GM21529 (cell line): ENCODE measurements around the gene THAP6.
"Not testable (repeated sequence)": the region's sequence is repeated elsewhere in the genome, so short reads cannot be mapped to it uniquely, and the experiment has no call there.

ENCODE experiments used
- ATAC-seq: cut with Tn5 transposase; IDR thresholded peaks from one replicate; pipeline ENCODE4 v1.9.1; 2021; ENCODE audit not compliant: unreplicated experiment

The THAP6 gene, protein sequence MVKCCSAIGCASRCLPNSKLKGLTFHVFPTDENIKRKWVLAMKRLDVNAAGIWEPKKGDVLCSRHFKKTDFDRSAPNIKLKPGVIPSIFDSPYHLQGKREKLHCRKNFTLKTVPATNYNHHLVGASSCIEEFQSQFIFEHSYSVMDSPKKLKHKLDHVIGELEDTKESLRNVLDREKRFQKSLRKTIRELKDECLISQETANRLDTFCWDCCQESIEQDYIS

DNA sequence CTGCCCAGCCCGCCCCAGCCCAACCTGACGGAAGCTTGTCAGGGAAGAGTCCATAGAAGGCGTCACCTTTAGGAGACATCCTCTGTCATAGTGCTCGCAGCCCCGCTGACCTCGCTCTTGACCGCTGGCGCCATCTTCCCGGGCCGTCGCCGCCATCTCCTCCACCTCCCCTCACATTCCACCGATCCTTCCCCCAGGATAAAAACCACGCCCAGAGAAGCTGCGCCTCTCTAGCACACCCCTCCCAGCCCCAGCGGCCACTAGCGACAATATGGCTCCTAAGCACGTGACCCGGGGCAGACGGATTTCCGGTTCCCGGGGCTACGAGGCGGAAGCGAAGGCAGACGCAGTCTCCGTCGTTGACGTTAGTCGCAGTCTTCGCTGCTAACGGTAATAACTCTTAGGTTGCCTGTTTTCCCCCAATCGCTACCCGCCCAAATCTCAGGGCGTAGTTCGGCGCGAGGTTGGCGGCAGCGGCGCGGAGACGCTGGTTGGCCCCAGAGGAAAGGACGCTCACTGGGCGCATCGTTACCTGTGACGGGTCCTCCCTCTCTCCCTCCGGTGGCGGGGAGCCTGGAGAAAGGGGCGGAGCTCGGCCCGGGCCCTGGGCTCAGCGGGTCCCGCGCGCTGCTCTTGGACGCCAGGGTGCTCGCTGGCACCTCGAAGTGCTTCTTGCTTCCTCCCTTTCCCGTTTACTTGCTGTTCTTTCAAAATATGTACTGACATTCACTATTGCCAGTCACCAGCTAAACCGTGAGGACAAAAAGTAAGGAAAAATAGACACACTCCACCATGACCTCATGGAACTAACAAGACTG is at the start of gene THAP6, which contains the start of gene RCHY1:
THAP6 (plus strand) TSS at position 343 of the 818 bp plus-strand sequence. CDS start 980 bp downstream, outside the sequence.
RCHY1 (minus strand) TSS at position 273 of the 818 bp plus-strand sequence; CDS start at position 156, 117 bp downstream.
- ATAC-seq: peak; percentile 92

DNA sequence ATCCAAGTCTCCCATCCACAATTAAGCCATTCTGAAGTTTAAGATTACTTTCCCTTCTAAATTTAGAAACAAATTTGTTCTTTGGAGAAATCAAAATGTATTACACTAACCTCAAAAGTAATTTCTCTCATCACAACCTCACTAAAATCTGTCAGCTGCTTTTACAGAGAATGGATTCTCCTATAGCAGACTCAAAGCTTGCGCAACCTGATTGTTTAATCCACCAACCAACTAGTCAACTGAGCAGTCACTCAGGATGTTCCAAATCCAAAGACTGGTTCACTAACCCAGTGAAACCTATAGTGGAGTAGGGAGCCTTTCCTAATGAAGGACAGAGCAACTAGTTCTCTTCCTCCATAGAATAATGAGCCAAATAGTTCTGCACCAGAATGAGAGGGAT is 44.4 kb upstream of the THAP6 start:
- no peak for ATAC-seq

DNA sequence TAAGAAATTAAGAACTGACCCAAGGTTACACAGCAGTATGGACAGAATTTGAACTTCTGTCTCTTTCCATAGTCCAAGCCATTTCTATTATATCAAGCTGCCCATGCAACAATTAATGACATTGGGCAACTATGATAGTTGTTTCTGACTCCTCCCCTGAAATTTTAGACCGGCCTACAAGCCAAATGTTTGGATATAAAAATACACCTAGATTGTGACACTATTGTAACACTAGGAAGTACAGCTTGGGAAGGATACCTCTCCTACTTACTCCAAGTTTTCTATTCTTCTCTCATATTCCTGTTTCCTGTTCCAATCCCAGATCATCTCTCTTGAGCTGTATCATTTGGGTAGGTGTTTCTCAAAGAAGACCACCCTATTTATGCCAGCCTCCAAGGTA is 43.5 kb upstream of the THAP6 start:
- ATAC-seq: no peak

DNA sequence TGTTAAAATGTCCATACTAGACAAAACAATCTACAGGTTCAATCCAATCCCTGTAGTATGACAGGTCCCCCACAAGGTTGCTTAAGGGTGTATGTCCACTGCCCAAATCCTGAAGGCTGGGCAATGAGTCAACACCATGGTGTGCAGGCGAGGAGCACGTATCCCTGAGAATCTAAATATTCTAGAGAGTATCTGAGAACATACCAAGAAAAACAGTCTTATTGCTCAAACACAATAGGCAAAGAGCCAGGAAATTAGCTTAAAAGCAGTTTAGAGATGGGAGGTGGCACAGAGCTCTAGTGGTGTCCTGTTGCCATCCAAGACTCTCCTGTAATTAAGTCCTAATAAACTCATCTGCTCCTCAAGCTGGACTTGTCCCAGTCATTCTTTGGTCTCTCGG is 37.1 kb upstream of the THAP6 start:
- no peak for ATAC-seq

DNA sequence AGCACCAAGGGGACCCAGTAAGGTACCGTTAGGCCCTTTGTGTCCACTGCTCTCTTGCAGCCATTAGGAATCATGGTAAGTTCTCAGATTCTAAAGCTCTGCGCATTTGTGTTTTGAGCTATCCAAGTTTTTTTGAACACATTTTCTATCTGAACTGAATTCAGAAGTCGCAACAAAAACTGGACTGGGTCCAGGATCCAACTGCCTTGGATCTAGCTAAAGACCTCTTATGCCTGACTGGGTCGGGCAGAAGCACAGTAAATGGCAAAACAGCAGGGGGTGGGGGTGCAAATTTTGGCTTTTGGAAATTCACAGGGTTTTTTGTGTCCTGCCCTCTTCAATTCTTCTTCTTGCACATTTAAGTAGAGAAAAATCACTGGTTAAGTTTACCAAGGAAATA is 30.1 kb upstream of the THAP6 start:
- no peak for ATAC-seq

DNA sequence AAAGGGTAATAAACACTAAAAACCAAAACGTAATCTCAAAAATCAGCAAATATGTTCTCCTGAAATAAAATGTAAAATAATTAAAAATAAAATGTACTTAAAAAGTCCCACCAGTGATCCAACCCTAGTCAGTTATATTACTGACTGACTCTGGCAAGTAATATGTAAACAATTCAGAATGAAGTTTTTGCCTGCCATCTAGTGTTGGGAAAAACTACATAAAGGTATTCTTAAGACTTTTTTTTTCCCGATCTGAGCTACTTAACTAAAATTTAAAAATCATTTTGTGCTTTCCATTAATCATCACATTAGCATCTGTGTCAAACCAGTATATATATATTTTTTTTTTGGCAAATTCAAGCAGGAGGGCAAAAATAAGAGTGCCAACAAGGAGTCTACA is 24.1 kb upstream of the THAP6 start:
- ATAC-seq: no peak

DNA sequence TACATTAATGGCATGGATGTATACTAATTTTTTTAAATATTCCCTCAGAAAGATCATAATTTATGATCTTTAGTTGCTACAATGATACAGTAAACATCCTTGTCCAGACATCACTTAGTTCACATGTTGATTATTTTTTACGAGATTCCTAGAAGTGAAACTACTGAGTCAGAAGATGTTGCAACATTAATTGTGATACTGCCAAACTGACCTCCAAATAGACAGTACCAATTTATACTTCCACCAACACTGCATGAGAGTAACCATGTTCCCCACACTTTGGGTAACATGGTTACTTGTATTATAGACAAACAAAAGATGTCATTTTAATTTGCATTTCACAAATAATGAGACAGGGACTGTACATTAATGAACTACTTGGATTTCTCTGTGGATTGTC is 19.7 kb upstream of the THAP6 start:
- no peak for ATAC-seq

DNA sequence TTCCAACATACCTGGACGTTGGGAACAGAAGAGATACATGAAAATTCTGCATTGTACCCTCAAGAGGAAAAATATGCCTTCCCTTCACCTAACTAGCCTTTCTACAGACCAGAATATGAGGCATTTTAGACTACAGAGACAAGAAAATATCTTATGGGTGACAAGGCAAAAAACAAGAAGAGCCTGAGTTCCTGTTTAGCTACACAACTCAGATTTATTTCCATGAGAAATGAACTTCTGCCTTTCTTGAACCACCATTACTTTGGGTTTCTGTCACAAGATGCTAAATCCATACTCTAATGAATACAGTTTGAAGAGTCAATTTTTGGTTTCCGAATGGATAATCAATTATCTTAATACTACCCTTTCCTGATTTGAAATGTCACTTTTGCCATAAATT is 18.8 kb upstream of the THAP6 start:
- ATAC-seq: no peak

DNA sequence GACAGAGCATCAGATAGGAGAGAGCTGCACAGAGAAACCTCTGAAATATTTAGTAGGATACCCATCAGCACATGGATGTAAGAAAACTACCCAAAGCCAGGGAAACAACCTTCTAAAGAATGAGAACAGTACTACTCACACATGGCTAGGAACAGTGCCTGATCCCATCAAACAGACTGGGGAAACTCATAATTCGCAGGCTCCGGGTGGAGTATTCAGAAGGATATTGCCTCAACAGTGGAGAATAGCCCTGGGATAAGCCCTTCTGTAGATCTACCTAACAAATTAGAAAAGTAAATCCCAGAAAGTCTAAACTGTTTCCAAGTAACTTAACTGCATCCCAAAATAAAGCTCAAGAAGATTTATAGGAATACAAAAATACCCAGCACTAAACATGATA is 17.9 kb upstream of the THAP6 start:
- ATAC-seq: no peak

DNA sequence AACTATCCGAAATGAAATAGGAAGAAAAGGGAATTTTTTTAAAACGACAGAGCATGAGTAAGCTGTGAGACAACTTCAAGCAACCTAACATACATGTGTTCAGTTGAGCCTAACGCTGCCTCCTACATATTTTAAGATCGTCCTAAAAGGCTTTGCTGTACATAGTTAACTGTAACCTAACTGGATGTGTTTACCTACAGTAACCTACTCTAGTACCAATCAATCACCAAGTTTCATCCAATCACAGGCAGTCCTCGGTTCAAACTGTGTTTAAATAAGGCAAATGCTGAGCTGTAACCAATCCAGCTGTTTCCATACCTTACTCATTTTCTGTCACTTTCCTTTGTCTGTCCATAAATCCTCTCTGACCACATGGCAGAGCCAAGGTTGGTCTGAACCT is 17.1 kb upstream of the THAP6 start:
- ATAC-seq: no peak

DNA sequence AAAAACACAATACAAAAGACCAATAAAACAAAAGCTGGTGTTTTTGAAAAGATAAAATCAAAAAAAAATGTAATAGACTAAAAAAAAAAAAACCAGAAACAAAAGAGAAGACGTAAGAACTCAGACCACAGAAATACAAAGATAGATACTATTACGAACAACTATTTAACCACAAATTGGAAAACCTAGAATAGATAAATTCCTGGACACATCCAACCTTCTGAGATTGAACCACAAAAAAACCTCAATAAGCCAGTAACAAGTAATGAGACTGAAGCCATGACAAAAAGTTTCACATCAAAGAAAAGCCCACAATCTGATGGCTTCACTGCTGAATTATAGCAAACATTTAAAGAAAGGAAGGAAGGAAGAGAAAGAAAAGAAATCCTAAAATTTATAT is 16.2 kb upstream of the THAP6 start:
- no peak for ATAC-seq

DNA sequence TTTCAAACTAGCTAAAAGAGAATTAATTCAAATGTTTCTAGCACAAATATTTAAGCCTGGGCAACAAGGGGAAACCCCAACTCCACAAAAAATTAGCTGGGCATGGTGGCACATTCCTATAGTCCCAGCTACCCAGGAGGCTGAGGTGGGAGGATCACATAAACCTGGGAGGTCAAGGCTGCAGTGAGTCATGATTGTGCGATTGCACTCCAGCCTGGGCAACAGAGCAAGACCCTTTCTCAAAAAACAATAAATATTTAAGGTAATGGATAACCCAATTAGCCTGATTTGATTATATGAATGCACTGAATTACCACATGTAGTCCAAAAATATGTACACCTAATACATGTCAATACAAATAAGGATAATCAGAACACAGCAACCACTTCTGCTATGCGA is 14.4 kb upstream of the THAP6 start:
- no peak for ATAC-seq

DNA sequence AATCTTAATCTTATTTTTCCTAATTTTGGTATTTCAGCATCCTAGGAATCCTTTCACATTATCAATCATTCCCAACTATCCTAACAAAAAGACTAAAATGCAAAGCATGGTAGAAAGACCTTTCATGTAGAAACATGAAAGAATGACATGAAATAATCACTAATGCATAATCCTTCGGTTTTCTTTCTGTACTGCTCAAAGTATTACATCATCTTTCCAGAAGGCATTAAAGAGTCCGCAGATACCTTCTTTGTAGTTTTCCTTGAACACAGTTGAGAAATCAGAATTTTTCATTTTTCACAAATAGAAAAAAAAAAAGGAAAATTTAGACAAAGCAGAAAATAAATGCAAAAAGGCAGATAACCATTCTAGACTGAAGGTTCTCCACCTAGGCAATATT is 11.6 kb upstream of the THAP6 start:
- ATAC-seq: no peak

DNA sequence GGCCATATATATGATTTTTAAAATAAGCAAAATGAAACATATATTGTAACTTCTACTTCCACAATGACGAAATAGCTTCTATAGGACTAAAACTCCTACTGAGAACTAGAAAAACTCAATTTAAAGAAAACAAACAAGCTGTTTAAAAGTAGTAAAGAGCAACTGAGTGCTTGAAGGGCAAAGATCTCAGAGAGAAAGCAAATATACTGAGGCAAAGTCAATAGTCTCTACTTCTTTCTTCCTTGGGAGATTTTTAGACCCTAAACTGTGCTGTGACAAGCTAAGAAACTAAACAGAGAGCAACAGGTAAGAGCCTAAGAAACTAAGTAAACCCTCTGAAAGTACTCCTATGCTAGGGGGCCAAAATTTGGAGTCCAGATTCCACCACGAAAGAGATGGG is 8.6 kb upstream of the THAP6 start:
- no peak for ATAC-seq

DNA sequence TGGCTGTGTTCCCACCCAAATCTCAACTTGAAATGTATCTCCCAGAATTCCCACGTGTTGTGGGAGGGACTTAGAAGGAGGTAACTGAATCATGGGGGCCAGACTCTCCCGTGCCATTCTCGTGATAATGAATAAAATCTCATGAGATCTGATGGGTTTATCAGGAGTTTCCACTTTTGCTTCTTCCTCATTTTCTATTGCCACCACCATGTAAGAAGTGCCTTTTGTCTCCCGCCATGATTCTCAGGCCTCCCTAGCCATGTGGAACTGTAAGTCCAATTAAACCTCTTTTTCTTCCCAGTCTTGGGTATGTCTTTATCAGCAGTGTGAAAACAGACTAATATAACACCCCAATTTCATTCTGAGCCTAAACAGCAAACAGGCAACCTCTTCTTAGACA is 4.7 kb upstream of the THAP6 start:
- not testable (repeated sequence) for ATAC-seq

DNA sequence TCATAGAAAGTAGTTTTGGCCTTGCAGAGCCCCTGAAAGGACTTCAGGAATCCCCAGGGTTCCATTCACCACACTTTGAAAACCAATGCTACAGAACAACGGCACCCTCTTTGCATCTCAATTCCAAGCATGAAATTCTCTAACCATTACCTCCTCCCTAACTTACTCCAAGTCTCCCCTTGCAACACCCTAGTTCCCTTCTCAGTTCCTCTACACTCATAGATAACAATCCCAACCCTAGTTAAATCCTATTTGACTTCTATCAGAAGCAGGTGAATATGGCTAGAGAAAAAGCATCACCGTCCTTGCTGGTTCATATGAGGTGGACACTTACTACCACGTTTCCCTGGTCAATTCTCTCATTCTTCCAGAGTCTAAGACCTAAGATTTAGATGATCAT is 2.4 kb upstream of the THAP6 start:
- no peak for ATAC-seq

DNA sequence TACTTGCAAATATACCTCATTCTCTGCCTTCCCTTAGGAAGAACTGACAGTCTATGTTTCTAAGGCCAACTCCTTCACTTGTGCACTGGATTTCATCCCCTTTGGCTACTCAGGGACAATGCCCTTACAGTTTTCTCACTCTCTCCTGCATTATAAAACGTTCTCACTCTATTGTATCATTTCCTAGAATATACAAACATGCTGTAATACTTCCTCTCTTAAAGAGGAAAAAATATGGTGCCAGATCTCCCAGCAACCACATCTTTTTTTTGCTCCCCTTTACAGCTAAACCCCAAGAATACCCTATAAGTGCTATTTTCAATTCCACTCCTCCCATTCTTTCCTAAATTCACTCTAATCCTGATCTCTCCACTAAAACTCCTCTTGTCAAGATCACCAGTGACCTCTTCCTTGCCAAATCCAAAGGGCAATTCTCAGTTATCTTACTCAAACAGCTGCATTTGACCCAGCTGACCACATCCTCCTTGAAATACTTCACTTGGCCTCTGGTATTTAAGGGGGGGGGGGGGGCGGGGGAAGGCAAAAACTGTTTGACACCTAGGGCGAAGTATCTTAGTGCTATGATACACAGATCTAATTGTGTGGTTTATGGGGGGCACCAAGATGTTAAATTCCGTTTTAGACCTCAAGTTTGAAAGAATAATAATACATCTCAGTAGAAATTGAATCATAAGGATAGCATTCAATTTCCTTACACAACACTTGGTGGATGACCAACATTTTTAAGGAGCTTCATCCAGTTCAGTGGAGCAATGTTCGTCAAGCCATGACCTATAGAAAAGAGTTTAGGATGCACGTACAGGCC is 1.7 kb upstream of the THAP6 start:
- peak; percentile 13 for ATAC-seq

DNA sequence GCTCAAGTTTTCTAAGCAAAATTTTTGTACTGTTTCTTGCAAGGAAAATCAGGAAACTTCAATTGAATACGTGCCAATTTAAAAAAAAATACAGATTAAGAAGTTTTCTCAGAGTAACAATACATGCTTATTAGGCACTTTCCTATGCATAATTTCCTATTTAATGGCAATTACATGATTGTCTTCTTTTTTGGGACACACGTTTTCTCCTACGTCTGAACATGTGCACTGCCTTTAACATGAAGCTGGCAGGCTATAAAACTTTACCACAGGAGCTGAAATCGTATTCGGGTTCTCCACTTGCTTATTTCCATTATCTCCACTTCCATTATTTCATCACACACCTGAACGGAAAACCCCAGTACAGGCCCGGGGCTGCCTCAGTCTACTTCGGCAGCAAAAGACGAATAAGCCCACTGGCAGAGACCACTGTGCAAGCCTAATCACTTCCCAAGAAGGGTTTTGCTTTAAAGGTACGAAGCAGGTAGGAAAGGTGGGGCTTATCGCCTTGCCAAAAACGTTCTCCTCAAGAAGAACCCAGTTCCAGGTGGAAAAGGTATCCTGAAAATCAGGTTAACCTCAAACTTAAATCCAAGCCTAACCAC is 645 bp upstream of the THAP6 start:
- ATAC-seq: no peak

DNA sequence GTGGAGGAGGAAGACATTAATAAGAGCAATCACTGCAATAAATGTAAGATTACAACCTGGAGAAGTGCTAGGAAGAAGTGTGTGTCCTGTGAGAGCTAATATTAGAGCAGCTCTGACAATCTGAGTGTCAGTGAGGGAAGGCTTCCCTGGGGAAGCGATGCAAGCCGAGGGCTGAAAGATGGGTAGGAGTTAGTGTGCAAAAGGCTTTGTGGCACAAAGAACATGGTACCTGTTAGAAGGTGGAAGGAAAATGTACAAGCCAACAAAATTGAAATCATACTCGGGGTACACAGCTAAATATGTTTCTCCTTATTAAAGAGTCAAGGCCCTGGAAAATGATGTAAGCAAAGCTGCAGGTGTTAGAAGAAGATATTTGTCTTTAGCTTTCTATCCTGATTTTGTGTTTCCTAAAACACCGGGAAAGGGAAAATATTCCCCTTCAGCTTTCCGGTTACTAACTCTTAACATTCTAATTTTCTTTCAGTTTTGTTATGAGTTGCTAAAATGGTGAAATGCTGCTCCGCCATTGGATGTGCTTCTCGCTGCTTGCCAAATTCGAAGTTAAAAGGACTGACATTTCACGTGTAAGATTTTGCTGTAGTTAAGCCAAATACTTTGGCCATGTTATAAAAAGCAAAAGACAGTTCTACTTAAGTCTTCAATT is 808 bp downstream of the THAP6 start:
- peak; percentile 5 for ATAC-seq

DNA sequence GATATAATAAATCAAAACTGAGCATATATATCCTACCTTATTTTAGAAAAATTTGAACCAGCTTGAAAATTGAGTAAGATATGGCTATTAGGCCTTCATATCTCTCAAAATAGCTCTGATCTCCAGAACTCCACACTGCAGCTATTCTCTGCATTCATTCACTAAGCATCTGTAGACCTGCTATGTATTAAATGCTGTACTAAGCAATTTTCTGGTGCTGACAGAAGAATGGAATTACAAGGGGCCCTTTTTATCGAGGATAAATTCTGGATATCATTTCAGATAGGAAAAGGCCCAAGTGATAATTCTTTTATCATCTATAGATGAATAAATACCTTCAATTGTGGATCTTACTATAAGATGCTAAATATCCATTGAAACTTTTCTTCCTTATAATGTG is 1.9 kb downstream of the THAP6 start:
- no peak for ATAC-seq

DNA sequence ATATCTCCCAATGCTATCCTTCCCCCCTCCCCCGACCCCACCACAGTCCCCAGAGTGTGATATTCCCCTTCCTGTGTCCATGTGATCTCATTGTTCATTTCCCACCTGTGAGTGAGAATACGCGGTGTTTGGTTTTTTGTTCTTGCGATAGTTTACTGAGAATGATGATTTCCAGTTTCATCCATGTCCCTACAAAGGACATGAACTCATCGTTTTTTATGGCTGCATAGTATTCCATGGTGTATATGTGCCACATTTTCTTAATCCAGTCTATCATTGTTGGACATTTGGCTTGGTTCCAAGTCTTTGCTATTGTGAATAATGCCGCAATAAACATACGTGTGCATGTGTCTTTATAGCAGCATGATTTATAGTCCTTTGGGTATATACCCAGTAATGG is 5.2 kb downstream of the THAP6 start:
- ATAC-seq: not testable (repeated sequence)
